HG03066 (cell line): Measurements from ENCODE around the gene DCUN1D2.

Source experiments
- ATAC-seq: cut with Tn5 transposase; IDR thresholded peaks from one replicate; pipeline ENCODE4 v1.9.1; 2021; ENCODE audit warnings: low read depth; ENCODE audit not compliant: unreplicated experiment

The DCUN1D2 gene

GRCh38 chr13:113413178-113413897 is 77.2 kb downstream of the DCUN1D2 start:
- ATAC-seq: no peak

GRCh38 chr13:113412440-113412839 is 78.1 kb downstream of the DCUN1D2 start:
- ATAC-seq: no peak

- ATAC-seq: no peak
Measured at GRCh38 chr13:113411216-113412023, 79.1 kb downstream of the DCUN1D2 start.

GRCh38 chr13:113410472-113411201 is 79.9 kb downstream of the DCUN1D2 start:
- ATAC-seq: no peak

GRCh38 chr13:113408562-113408961 is 81.9 kb downstream of the DCUN1D2 start:
- ATAC-seq: no peak

GRCh38 chr13:113407531-113408393 is 82.7 kb downstream of the DCUN1D2 start:
- ATAC-seq: no peak

GRCh38 chr13:113407103-113407530 is 83.4 kb downstream of the DCUN1D2 start:
- ATAC-seq: no peak

GRCh38 chr13:113406321-113407102 is 84.0 kb downstream of the DCUN1D2 start:
- no peak for ATAC-seq
